ENCODE results near the gene TXNDC2. TPM values are rescaled to one million over a fixed set of nuclear protein-coding genes. Genes with fewer than 3 reads are reported as not detected.

Gene TXNDC2
- total and polyA plus RNA-seq, 9 donors, result 0.04 to 0.13 (median 0.09) TPM; not detected in 6

DNA sequence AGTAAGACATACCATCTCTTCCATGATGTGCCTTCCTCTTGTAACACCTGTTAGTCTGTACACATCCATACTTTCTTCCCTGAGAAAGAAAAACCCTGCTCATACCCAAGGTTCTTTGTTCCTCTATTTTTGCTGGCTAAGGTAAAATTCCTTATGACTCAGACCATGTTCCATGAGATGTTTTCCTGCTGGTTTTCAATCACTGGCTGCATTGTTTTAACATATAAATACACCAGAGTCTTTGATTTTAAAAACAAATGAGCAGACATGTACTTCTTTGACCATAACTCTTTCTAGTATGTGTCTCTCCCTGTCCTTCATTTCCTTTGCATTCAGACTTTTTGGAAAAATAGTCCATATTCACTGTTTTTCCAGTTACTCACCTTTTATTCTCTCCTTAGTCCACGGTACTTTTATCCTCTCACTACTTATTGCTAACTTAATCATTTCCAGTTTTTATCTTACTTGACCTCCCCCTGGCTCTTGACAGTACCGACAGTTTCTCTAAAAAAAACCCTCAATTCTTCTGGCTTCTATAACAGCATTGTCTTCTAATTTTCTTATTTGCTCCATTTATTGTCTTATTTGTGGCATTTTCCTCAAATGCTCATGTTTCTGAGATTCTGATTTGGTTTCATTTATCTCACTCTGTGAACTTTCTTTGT is 32.4 kb downstream of the TXNDC2 start:
- no peaks in the 10 kb centered on the region for H3K27me3 ChIP-seq (ENCODE audit: control insufficient read depth, insufficient read depth, low read length)
- H3K36me3 ChIP-seq (ENCODE audit: control insufficient read depth, insufficient read depth, low read length), result no peaks in the 10 kb centered on the region
- peak overlapping the region; percentile 52 for H3K27ac ChIP-seq (ENCODE audit: low read length)
- no peak overlapping the region for H3K4me3 ChIP-seq (ENCODE audit: low read length)
- 33% methylated on average over 1 of the region's 2 CpGs for WGBS (ENCODE audit: insufficient coverage)
- no peaks in the 10 kb centered on the region for H3K9me3 ChIP-seq (replicated peaks; ENCODE audit: control insufficient read depth, low read depth, low read length)
- peaks cover 9% of the 10 kb centered on the region for H3K4me1 ChIP-seq (ENCODE audit: control insufficient read depth, insufficient read depth, low read length)
- DNase-seq, result peak; percentile 53

DNA sequence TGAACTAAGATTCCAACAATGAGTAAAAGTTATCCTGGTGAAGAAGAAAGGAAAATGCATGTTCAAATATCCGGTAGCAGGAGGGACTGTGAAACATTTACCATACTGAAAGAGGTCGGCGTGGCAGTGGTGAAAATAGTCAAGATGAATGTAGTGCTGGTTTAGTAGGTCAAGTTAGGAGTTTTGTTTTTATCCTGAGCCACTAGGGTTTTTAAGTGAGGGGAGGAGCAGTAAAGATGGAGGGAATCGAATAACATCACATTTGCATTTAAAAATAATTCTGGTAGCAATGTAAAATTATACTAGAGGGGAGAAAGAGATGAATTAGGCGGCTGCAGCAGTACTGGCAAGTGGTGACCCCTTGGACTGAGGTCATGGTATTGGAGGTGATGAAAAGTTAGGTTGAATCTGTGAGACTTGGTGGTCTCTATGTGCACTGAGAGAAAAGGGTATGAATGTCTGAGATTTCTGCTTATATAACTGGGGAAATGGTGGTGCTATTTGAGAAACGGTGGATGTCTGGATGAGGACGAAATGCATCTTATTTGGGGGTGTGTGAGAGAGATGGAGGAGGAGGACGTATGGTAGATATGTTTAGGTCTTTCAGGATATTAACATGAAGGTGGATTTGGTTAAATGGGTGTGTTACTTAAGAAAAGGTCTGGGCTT is 33.9 kb downstream of the TXNDC2 start:
- WGBS (ENCODE audit: insufficient coverage), result 72% methylated on average over 6 of the region's 8 CpGs
- Histone ChIP-seq H3K9me3 (replicated peaks; ENCODE audit: control insufficient read depth, low read depth, low read length) (no peaks in the 10 kb centered on the region), H3K4me1 (ENCODE audit: control insufficient read depth, insufficient read depth, low read length) (peaks cover 9% of the 10 kb centered on the region), H3K4me3 (ENCODE audit: low read length) (no peak overlapping the region), H3K27me3 (ENCODE audit: control insufficient read depth, insufficient read depth, low read length) (no peaks in the 10 kb centered on the region), H3K27ac (ENCODE audit: low read length) (no peak overlapping the region), H3K36me3 (ENCODE audit: control insufficient read depth, insufficient read depth, low read length) (no peaks in the 10 kb centered on the region)
- no peak for DNase-seq

DNA sequence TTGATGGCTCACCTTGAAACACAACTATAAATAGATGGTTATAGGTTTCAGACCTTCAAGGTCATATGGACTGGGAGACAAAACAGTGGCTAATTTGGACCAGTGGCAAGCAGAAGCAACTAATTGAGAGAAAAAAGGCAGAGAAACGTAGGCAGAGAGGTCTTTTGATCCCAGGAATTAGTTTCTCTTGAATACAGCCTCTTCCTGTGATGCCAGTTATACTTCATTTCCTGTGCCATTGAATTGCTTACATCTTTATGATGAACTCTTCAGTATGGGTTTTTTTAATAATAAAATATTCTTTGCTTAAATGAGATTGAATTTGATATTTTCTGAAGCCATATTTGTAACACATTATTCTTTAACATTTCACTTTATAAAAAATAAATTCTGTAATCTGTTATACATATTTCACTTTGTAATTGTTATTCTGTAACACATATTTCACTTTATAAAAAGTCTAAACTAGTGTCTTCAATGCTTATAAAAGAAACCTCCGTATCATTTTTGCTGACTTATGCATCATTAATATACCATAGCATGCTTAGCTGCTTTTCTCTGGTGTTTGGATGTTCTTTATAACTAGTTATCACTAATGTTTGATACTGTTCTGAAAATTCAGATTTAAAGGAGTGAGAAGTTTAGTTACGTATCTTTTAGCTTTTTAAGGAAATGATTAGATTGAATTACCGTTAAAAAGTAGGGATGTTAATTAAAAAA is 37.0 kb downstream of the TXNDC2 start:
- no peaks in the 10 kb centered on the region for H3K9me3 ChIP-seq (replicated peaks; ENCODE audit: control insufficient read depth, low read depth, low read length)
- peaks cover 3% of the 10 kb centered on the region for H3K4me1 ChIP-seq (ENCODE audit: control insufficient read depth, insufficient read depth, low read length)
- H3K4me3 ChIP-seq (ENCODE audit: low read length), result no peak overlapping the region
- WGBS (ENCODE audit: insufficient coverage), result 67% methylated on average over 3 of the region's 4 CpGs
- DNase-seq, result no peak
- no peaks in the 10 kb centered on the region for H3K27me3 ChIP-seq (ENCODE audit: control insufficient read depth, insufficient read depth, low read length)
- no peaks in the 10 kb centered on the region for H3K36me3 ChIP-seq (ENCODE audit: control insufficient read depth, insufficient read depth, low read length)
- no peak overlapping the region for H3K27ac ChIP-seq (ENCODE audit: low read length)

DNA sequence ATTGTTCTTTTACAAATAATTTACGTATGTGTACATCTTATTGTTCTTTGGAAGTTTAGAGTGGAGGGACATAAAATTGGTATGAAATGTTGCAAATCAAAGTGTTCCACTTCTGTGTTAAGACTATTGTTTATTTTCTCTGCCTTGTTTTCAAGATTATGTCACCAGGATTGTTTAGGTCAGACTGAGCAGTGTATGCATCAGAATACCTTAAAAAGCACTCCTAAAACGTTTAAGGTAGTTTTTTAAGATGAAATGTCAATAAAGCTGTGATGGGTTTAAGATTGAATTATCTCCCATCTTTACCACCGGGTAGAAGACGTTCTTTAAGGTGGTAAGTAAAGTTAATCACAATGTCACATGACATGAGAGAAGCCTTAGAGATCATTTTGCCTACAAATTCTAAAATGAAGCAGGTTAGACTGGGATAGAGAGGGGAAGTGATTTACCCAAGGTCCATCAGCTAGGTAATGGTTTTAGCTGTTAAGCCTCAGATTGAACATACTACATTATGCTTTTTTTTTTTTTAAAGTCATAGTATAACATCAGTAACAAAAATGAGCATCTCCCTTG is 38.7 kb downstream of the TXNDC2 start:
- no peaks in the 10 kb centered on the region for H3K27me3 ChIP-seq (ENCODE audit: control insufficient read depth, insufficient read depth, low read length)
- no peaks in the 10 kb centered on the region for H3K9me3 ChIP-seq (replicated peaks; ENCODE audit: control insufficient read depth, low read depth, low read length)
- H3K4me1 ChIP-seq (ENCODE audit: control insufficient read depth, insufficient read depth, low read length), result no peaks in the 10 kb centered on the region
- H3K27ac ChIP-seq (ENCODE audit: low read length), result no peak overlapping the region
- no CpG with 5 or more reads among the region's 4 CpGs for WGBS (ENCODE audit: insufficient coverage)
- H3K4me3 ChIP-seq (ENCODE audit: low read length), result no peak overlapping the region
- H3K36me3 ChIP-seq (ENCODE audit: control insufficient read depth, insufficient read depth, low read length), result no peaks in the 10 kb centered on the region
- DNase-seq, result no peak

DNA sequence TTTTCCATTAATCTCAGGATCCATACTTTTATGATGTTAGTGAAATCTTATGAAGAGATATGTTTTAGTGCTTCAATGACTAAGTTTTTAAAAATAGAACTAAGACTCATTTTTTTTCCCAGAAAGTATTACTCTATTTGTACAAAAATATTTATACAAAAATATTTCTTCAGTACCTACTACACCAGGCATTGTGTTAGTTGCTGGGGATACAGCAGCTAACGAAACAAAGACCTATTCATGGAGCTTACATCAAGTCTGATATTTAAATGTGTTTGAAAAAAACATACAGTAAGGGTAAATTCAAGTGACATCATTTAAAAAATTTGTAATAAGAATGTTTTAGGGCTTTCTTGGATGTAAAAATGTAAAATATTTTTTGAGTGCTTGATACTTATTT is 39.6 kb downstream of the TXNDC2 start:
- no peak overlapping the region for H3K27ac ChIP-seq (ENCODE audit: low read length)
- peak; percentile 27 for DNase-seq
- H3K4me1 ChIP-seq (ENCODE audit: control insufficient read depth, insufficient read depth, low read length), result no peaks in the 10 kb centered on the region
- no peaks in the 10 kb centered on the region for H3K9me3 ChIP-seq (replicated peaks; ENCODE audit: control insufficient read depth, low read depth, low read length)
- no peaks in the 10 kb centered on the region for H3K27me3 ChIP-seq (ENCODE audit: control insufficient read depth, insufficient read depth, low read length)
- H3K36me3 ChIP-seq (ENCODE audit: control insufficient read depth, insufficient read depth, low read length), result no peaks in the 10 kb centered on the region
- no CpG with 5 or more reads among the region's 1 CpG for WGBS (ENCODE audit: insufficient coverage)
- H3K4me3 ChIP-seq (ENCODE audit: low read length), result no peak overlapping the region

DNA sequence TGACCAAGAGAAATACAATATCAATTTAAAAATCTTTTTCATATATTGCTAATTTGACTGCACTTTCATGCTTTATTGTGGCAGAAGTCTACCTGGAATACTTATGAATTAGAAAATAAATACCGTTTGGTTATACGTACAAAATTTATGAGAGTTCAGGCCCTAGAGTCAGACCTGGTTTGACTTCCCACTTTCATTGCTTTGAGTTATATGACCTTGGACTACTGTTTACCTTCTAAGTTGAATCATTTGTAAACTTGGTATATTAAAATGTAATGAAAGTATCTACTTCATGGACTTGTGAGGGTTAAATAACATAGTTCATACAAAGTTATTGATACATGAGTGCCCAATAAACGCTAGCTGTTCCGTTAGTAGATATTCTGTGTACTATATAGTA is 40.0 kb downstream of the TXNDC2 start:
- Histone ChIP-seq H3K4me3 (ENCODE audit: low read length) (no peak overlapping the region), H3K27ac (ENCODE audit: low read length) (no peak overlapping the region), H3K27me3 (ENCODE audit: control insufficient read depth, insufficient read depth, low read length) (no peaks in the 10 kb centered on the region), H3K4me1 (ENCODE audit: control insufficient read depth, insufficient read depth, low read length) (no peaks in the 10 kb centered on the region), H3K9me3 (replicated peaks; ENCODE audit: control insufficient read depth, low read depth, low read length) (no peaks in the 10 kb centered on the region), H3K36me3 (ENCODE audit: control insufficient read depth, insufficient read depth, low read length) (no peaks in the 10 kb centered on the region)
- no peak for DNase-seq
- WGBS (ENCODE audit: insufficient coverage), result no CpG with 5 or more reads among the region's 4 CpGs

DNA sequence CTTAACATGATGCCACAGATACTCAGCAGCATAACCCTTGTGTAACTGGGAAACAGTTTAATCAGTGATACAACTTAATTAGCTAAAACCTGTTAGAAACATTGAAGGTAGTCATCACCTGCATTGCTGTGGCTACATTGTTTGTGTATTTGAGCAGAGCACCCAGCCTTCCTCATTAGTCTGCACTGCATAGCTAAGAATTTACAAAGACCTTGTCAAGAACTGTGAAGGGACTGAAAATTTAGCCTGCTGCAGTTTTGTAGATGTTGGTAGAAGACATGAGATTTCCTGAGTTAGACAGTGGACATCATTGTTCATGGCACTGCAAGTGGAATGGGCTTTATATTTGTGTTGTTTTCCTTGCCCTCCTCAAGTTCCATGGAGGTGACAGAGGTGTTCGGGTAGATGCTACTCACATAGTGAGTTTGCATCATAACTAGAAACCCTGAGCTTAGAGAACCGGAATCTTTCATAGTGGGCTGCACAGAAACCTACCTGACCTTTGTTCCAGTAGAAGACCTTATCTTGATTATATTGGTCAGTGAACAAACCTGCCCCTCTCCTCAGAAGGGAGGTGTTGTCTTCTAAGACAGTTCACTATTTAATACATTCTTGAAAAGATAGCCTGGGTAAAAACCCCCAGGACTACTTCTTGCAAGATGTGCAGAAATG is 40.6 kb downstream of the TXNDC2 start:
- DNase-seq, result no peak
- no peaks in the 10 kb centered on the region for H3K36me3 ChIP-seq (ENCODE audit: control insufficient read depth, insufficient read depth, low read length)
- H3K27ac ChIP-seq (ENCODE audit: low read length), result no peak overlapping the region
- H3K4me3 ChIP-seq (ENCODE audit: low read length), result no peak overlapping the region
- H3K9me3 ChIP-seq (replicated peaks; ENCODE audit: control insufficient read depth, low read depth, low read length), result no peaks in the 10 kb centered on the region
- no peaks in the 10 kb centered on the region for H3K27me3 ChIP-seq (ENCODE audit: control insufficient read depth, insufficient read depth, low read length)
- no peaks in the 10 kb centered on the region for H3K4me1 ChIP-seq (ENCODE audit: control insufficient read depth, insufficient read depth, low read length)
- WGBS (ENCODE audit: insufficient coverage), result no CpG with 5 or more reads among the region's 2 CpGs

DNA sequence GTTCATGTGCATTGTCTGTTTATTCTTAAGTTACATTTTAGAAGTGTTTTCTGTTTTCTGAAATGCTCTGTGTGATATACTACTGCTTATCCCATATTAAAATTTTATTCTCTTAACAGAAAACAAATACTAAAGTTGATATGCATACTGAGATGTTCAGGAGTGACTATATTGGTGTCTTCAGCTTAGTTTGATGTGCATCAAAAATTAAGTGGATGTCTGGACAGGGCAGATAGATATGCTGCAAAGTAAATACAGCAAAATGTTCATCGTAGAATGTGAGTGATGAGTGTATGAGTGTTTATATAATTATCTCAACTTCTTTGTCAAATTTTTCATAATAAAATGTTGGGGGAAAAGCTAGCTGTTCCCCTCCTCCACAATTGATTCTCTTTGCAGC is 41.2 kb downstream of the TXNDC2 start:
- Histone ChIP-seq H3K27me3 (ENCODE audit: control insufficient read depth, insufficient read depth, low read length) (no peaks in the 10 kb centered on the region), H3K4me3 (ENCODE audit: low read length) (no peak overlapping the region), H3K9me3 (replicated peaks; ENCODE audit: control insufficient read depth, low read depth, low read length) (no peaks in the 10 kb centered on the region), H3K4me1 (ENCODE audit: control insufficient read depth, insufficient read depth, low read length) (no peaks in the 10 kb centered on the region), H3K36me3 (ENCODE audit: control insufficient read depth, insufficient read depth, low read length) (no peaks in the 10 kb centered on the region), H3K27ac (ENCODE audit: low read length) (no peak overlapping the region)
- WGBS (ENCODE audit: insufficient coverage), result no CpG with 5 or more reads among the region's 1 CpG
- no peak for DNase-seq

DNA sequence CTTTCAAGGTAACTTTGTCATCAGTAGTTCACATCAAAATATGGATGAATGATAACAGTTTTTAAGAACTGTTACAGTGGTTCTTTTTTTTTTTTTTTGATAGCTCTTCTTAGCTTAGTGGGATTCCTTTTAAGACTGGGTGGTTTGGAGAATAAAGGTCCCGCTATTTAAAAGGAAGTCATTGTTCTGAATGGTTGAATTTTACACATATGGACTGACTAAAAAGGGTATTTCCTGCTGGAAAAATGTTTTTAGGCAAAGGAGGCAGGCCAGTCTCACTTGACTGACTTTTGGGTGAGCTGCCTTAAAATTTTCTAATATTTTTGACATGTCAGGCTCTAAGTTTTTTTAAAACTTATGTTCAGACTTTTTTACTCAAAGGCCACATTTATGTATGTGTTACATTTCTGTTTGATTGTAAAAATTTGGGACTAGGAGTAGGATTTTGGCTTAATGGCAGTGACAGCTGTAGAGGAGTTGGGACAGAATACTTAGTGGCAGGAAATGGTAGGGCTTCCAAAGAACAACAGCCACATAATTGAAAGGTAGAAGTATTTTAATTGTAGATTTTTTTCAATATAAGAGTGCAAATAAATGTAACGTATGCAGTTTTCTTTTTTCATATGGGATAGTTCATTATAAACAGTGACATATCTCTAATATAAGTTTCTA is 41.8 kb downstream of the TXNDC2 start:
- Histone ChIP-seq H3K4me1 (ENCODE audit: control insufficient read depth, insufficient read depth, low read length) (no peaks in the 10 kb centered on the region), H3K27ac (ENCODE audit: low read length) (no peak overlapping the region), H3K36me3 (ENCODE audit: control insufficient read depth, insufficient read depth, low read length) (no peaks in the 10 kb centered on the region), H3K9me3 (replicated peaks; ENCODE audit: control insufficient read depth, low read depth, low read length) (no peaks in the 10 kb centered on the region), H3K27me3 (ENCODE audit: control insufficient read depth, insufficient read depth, low read length) (no peaks in the 10 kb centered on the region), H3K4me3 (ENCODE audit: low read length) (no peak overlapping the region)
- WGBS (ENCODE audit: insufficient coverage), result no CpG with 5 or more reads among the region's 2 CpGs
- DNase-seq, result peak; percentile 31

Measured in muscle of leg (tissue), 11 donors.